ELR (cell line): ENCODE results near the gene KIAA1328.
"Not testable (repeated sequence)": the region's sequence is repeated elsewhere in the genome, so short reads cannot be mapped to it uniquely, and the experiment has no call there.

Source experiments
- DNase-seq: peaks from one replicate; pipeline ENCODE4 v3.0.0-alpha.2; 2015; ENCODE audit warnings: low read depth

KIAA1328 gene

GRCh38 chr18:37144921-37145320 is 316.0 kb downstream of the KIAA1328 start:
- DNase-seq: no peak

DNA sequence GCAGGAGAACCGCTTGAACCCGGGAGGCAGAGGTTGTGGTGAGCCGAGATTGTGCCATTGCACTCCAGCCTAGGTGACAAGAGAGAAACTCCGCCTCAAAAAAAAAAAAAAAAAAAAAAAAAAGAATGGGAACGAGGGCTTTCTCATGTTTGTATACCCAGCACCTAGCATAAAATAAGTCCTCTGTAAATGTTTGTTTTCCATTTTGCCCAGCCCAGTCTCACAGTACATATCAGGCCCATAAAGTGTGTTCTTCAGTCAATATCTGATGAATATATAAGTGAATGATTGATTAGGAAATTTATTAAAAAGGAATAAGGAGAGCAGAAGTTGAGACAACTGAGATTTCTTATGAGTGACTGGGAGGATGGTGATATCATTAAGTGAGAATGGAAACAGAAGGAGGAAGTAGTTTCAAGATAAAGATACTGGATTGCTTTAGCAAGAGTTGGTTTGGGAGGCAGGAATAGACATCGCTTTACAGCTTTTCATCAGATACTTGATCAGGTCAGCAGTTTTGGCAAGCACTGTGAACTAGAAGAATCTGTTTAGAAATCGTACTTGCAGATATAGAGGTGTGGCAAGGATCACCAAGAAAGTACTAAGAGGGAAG is 327.5 kb downstream of the KIAA1328 start:
- DNase-seq: no peak

DNA sequence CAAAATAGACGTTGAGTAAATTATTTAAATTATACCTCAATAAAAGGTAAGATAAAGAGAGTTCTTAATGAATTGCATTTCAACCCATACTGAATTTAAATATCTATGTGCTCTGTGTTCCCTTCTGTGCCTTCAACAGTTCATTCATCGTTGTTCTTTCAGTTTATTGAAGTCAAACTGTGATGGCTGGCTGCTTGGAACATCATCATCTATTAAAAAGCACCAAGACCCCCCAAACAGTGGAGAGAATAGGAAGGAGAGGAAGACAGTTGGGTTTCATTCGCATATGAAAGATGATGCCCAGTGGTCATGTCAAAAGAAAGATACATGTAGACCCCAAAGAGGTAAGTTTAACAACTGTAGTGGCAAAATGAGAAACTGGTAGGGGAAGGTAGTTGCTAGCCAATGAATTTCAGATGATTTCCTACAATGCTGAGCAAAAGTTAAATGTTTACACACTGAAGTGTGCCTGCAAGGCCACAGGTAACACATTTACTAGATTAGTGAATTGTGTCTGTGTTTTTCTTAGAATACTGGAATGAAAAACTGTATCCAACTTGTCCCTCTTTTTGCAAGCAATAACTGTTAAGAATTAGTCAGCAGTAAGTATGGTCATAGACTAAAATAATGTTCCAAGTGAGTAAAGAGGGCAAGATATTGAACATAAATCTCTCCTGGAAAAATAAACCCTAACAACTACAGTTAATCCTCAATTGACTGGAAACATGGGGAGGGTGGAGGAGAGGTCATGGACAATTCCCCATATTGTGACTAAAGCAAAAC is 331.3 kb downstream of the KIAA1328 start:
- no peak for DNase-seq

DNA sequence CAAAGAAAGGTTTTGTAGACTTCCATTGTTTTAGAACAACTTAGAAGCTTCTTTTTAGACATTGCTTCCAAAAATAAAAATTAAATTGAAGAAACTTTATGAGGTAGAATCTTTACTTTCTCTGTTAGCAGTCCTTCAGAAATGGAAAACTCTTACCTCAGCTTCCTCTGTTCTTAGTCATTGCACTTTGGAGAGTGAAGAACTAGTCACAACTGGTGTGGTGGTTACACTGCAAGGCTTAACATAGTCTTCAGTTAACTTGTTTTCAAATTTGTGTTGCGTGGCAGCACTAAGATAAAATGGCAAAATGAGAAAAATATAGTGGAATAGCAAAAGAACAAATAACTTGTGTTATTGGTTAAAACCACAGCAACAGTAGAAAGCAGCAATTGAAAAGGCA is 332.6 kb downstream of the KIAA1328 start:
- no peak for DNase-seq

- DNase-seq: no peak
Observed at GRCh38 chr18:37162551-37162950, 333.6 kb downstream of the KIAA1328 start.

- DNase-seq: no peak
Observed at GRCh38 chr18:37163119-37163518, 334.2 kb downstream of the KIAA1328 start.

GRCh38 chr18:37166491-37166890 is 337.6 kb downstream of the KIAA1328 start:
- no peak for DNase-seq

- not testable (repeated sequence) for DNase-seq
Observed at GRCh38 chr18:37166966-37167365, 338.0 kb downstream of the KIAA1328 start.

- no peak for DNase-seq
Observed at GRCh38 chr18:37170984-37171383, 342.1 kb downstream of the KIAA1328 start.

- DNase-seq: no peak
Observed at GRCh38 chr18:37173384-37173783, 344.5 kb downstream of the KIAA1328 start.

DNA sequence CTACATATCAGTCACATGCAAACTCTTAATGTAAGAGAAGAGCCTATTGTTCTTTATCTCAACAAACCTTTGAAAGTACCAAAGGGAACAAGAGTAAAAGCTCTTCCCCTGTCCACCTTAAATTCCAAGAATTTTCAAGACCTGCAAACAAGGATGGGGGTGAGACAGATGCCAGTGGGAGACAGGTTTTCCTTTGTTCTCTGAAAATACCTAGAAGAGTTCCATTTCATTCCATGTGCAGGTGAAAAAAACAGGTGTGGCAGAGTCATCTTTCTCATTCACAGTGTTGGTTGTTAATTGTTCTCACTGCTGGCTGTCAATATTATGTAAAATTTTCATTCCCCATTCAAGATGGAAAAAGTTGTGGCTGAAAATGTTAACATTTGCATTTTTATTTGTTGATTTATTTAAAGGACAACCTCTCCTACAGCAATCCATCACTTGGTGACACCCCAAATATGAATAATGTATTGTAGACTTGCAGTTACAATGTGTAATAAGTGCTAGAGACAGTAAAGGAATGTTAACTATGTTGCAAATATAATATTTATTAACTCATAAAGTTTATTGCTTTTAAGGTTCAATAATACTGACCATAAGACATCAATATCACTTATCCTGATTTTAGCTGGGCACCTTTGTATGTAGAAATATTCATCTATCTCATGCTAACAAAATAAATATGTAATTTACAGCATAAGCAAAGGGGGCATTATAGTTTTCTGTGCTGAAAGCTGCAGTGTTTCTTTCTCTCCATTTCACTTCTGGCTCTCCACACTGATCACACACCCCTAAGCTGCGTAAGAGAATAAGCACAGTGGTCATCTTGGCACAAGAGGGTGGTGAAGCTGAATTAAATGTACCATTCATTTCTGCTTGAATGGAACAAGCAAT is 347.0 kb downstream of the KIAA1328 start:
- DNase-seq: no peak

- DNase-seq: no peak
Observed at GRCh38 chr18:37176621-37176934, 347.7 kb downstream of the KIAA1328 start.

DNA sequence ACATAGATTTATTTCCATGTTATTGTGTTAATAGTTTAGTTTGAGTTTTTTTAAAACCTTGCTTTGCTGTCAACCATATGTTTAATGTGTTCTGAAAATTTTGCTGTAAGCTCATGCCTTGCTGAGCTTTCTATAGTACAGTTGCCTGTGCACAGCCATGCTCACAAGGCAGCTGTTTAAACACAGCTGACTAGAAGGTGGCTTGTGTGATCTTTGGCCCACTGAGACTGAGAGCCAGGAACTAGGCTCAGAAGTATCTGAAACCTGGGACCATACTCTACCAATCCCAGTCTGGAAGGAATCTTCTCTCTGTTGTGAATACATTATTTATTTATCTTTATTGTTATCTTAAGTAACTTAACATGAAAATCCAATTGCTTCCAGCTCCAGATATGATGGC is 350.5 kb downstream of the KIAA1328 start:
- DNase-seq: no peak

GRCh38 chr18:37180086-37180485 is 351.2 kb downstream of the KIAA1328 start:
- no peak for DNase-seq

- no peak for DNase-seq
Observed at GRCh38 chr18:37182340-37183135, 353.6 kb downstream of the KIAA1328 start.

DNA sequence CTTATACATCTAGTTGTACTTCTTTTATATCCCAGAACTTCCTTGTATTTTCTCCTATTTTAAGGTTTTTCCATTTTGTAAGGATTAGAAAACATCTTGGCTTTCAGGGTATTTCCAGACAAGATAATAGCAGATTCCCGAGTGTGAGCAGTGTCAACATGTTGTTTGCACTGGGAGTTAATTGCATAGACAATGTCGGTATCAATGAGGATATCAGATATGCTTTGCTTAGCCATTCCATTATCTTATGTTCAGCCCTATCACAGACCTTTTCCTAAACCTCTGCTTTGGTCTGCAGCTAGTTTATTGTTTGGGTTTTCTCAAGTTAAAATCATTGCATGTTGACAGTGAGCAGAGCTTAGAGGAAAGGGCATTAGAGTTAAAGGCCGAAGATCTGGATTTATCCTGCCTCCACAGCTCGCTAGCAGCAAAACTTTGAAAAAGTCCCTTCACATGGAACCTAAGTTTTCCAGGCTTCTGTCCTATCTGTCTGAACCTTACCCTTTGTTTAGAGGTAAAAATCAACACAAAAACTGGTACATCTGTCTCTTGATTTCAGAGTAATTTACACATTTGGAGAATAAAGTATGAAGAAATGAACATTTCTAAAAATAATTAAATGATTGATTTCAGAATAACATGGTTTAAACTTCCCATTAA is 355.4 kb downstream of the KIAA1328 start:
- no peak for DNase-seq

DNA sequence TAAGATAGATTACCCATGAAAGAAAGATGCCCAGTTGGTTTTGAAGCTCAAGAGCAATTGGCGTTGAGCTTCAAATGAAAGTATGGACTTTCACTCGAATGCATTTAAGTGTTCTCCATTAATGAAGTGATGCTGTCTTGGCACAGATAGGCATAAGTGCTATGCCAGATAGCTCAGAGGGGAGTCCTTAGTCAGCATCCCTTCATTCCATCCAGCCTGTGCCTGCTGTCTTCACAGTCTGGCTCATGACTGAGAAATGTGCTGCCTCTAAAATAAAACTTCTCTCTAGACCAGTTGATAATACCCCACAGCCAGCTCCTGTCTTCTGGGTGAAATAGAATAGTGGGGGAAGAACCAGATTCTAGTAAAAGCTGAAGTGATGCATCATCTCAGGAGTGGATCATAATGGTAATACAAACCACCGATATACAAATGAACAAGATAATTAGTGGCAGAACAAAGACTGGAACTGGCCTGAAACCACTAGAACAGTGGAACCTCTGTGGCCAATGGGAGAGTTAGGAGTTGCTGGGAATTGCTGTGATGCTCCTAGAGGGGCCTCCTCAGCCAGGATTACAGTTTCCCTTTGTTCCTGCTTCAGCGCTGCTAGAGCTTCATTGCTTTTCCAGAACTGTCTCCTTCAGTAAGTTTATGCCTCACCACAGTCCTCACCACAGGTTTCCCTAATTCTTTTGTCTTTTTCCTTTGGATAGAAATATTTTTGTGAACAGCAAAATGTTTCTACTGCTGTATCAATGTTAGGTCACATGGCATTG is 359.3 kb downstream of the KIAA1328 start:
- DNase-seq: no peak

GRCh38 chr18:37199741-37200140 is 370.8 kb downstream of the KIAA1328 start:
- no peak for DNase-seq

- no peak for DNase-seq
Observed at GRCh38 chr18:37207343-37207742, 378.4 kb downstream of the KIAA1328 start.

GRCh38 chr18:37210781-37211180 is 381.9 kb downstream of the KIAA1328 start:
- no peak for DNase-seq
